IMR-90 (cell line): Measurements from ENCODE around the gene SSX4B. TPM values are rescaled to one million over a fixed set of nuclear protein-coding genes. Genes with fewer than 3 reads are reported as not detected.
"Not testable (repeated sequence)": the region's sequence is repeated elsewhere in the genome, so short reads cannot be mapped to it uniquely, and the experiment has no call there.

ENCODE experiments used
- ATAC-seq: fragments of 200-7000 bp; cut with Tn5 transposase; 2 replicates; pipeline ENCODE4 v1.9.1; 2020; ENCODE audit warnings: low read depth, mild to moderate bottlenecking, moderate library complexity
- BruUV-seq: library from RNA; stranded (reverse); fragments of 400-500 nt; replicated peaks from 2 replicates; lab custom pipeline; 2021; lab: Mats Ljungman, UMichigan
- CTCF ChIA-PET: fragments of 300-600 bp; formaldehyde crosslinking; extraction: SDS; loops from one replicate; lab custom pipeline; 2021; ENCODE audit warnings: antibody characterized with exemption; lab: Yijun Ruan, JAX
- POLR2A ChIA-PET: fragments of 300-600 bp; sonication (Branson Sonifier 250); formaldehyde crosslinking; loops from one replicate; lab custom pipeline; 2022; ENCODE audit warnings: antibody characterized with exemption; ENCODE audit not compliant: unreplicated experiment; lab: Charles Lee
- DNase-seq: peaks from one replicate; pipeline ENCODE4 v3.0.0; 2013
- H2AFZ ChIP-seq: replicated peaks from 2 replicates; pipeline ENCODE3; 2013; ENCODE audit warnings: low read length, mild to moderate bottlenecking; ENCODE audit not compliant: poor library complexity
- H2AK5ac ChIP-seq: 2 replicates; pipeline ENCODE4 v1.6.1; 2013; ENCODE audit warnings: low read depth, low read length, inconsistent platforms
- H2AK9ac ChIP-seq: replicated peaks from 2 replicates; pipeline ENCODE3; 2013; ENCODE audit warnings: mild to moderate bottlenecking, low read depth, low read length, moderate library complexity; ENCODE audit not compliant: poor library complexity
- H2BK120ac ChIP-seq: 2 replicates; pipeline ENCODE4 v1.6.1; 2013; ENCODE audit warnings: low read depth, low read length, inconsistent platforms
- H2BK15ac ChIP-seq: 3 replicates; pipeline ENCODE4 v1.6.1; 2013; ENCODE audit warnings: low read depth, low read length, inconsistent platforms
- H2BK20ac ChIP-seq: 2 replicates; pipeline ENCODE4 v1.6.1; 2013; ENCODE audit warnings: low read depth, mild to moderate bottlenecking, inconsistent platforms, low read length, moderate library complexity
- H2BK5ac ChIP-seq: 2 replicates; pipeline ENCODE4 v1.6.1; 2013; ENCODE audit warnings: mild to moderate bottlenecking, low read depth, low read length, inconsistent platforms; ENCODE audit not compliant: poor library complexity, severe bottlenecking
- H3K14ac ChIP-seq: replicated peaks from 2 replicates; pipeline ENCODE4 v1.6.1; 2013; ENCODE audit warnings: low read depth, low read length, inconsistent platforms
- H3K18ac ChIP-seq: 2 replicates; pipeline ENCODE4 v1.6.1; 2013; ENCODE audit warnings: low read depth, low read length, control low read depth
- H3K23ac ChIP-seq: 2 replicates; pipeline ENCODE4 v1.6.1; 2013; ENCODE audit warnings: low read depth, low read length, inconsistent platforms
- H3K27ac ChIP-seq: 2 replicates; pipeline ENCODE4 v1.5.1; 2013; ENCODE audit warnings: mild to moderate bottlenecking, control low read depth, low read length; ENCODE audit not compliant: insufficient read depth
- H3K27me3 ChIP-seq: 2 replicates; pipeline ENCODE4 v1.6.1; 2013; ENCODE audit warnings: low read length; ENCODE audit not compliant: control insufficient read depth, insufficient read depth
- H3K36me3 ChIP-seq: 2 replicates; pipeline ENCODE4 v1.6.1; 2013; ENCODE audit warnings: low read length, mixed read lengths; ENCODE audit not compliant: control insufficient read depth, insufficient read depth
- H3K4ac ChIP-seq: 2 replicates; pipeline ENCODE4 v1.6.1; 2013; ENCODE audit warnings: low read depth, low read length, inconsistent platforms
- H3K4me1 ChIP-seq: 2 replicates; pipeline ENCODE4 v1.6.1; 2013; ENCODE audit warnings: low read length, mixed read lengths; ENCODE audit not compliant: control insufficient read depth, insufficient read depth
- H3K4me2 ChIP-seq: 2 replicates; pipeline ENCODE4 v1.6.1; 2013; ENCODE audit warnings: low read depth, mild to moderate bottlenecking, control low read depth, low read length, moderate library complexity
- H3K4me3 ChIP-seq: 2 replicates; pipeline ENCODE4 v1.5.1; 2013; ENCODE audit warnings: low read depth, mild to moderate bottlenecking, control low read depth, low read length, moderate library complexity; ENCODE audit not compliant: insufficient read depth
- H3K56ac ChIP-seq: 2 replicates; pipeline ENCODE4 v1.6.1; 2013; ENCODE audit warnings: low read length, inconsistent platforms; ENCODE audit not compliant: insufficient read depth; ENCODE audit errors: extremely low read depth
- H3K79me1 ChIP-seq, 2 experiments: 2 replicates each; pipeline ENCODE4 v1.6.1; 2013; ENCODE audit warnings: low read length in 2 of 2, inconsistent platforms in 1 of 2, low read depth in 1 of 2
- H3K9ac ChIP-seq: 2 replicates; pipeline ENCODE4 v1.6.1; 2013; ENCODE audit warnings: low read depth, low read length, control low read depth
- H3K9me1 ChIP-seq: 2 replicates; pipeline ENCODE4 v1.6.1; 2013; ENCODE audit warnings: low read length, inconsistent platforms; ENCODE audit not compliant: insufficient read depth
- H3K9me3 ChIP-seq: 2 replicates; pipeline ENCODE4 v1.6.1; 2013; ENCODE audit warnings: low read length; ENCODE audit not compliant: control insufficient read depth, insufficient read depth
- H4K20me1 ChIP-seq: 2 replicates; pipeline ENCODE4 v1.6.1; 2013; ENCODE audit warnings: low read length, inconsistent platforms; ENCODE audit not compliant: insufficient read depth
- H4K5ac ChIP-seq: 2 replicates; pipeline ENCODE4 v1.6.1; 2013; ENCODE audit warnings: mild to moderate bottlenecking, low read depth, low read length, control low read depth
- H4K8ac ChIP-seq, 2 experiments: 2 replicates each; pipeline ENCODE4 v1.6.1; 2013; ENCODE audit warnings: low read depth in 2 of 2, low read length in 2 of 2, control low read depth in 1 of 2, inconsistent platforms in 1 of 2
- H4K91ac ChIP-seq: 2 replicates; pipeline ENCODE4 v1.6.1; 2013; ENCODE audit warnings: low read depth, low read length, inconsistent platforms; ENCODE audit not compliant: insufficient read depth
- BHLHE40 ChIP-seq: fragments of 150-350 bp; IDR thresholded peaks from 2 replicates; pipeline ENCODE4 v1.6.1; 2016; ENCODE audit warnings: mild to moderate bottlenecking, low read depth, low read length
- CEBPB ChIP-seq: IDR thresholded peaks from 2 replicates; pipeline ENCODE4 v1.6.1; 2012; ENCODE audit warnings: low read depth, low read length, improper control_type of control experiment
- CHD1 ChIP-seq: IDR thresholded peaks from 2 replicates; pipeline ENCODE4 v1.6.1; 2012; ENCODE audit warnings: low read depth, low read length, improper control_type of control experiment
- ELK1 ChIP-seq: fragments of 150-350 bp; IDR thresholded peaks from 2 replicates; pipeline ENCODE4 v1.6.1; 2016; ENCODE audit warnings: low read depth, mild to moderate bottlenecking, low read length, moderate library complexity, borderline replicate concordance
- MXI1 ChIP-seq: IDR thresholded peaks from 2 replicates; pipeline ENCODE4 v1.6.1; 2012; ENCODE audit warnings: low read depth, mild to moderate bottlenecking, low read length, moderate library complexity, borderline replicate concordance
- RAD21 ChIP-seq: IDR thresholded peaks from 2 replicates; pipeline ENCODE4 v1.6.1; 2012; ENCODE audit warnings: low read length, improper control_type of control experiment
- RCOR1 ChIP-seq: IDR thresholded peaks from 2 replicates; pipeline ENCODE4 v1.6.1; 2012; ENCODE audit warnings: mild to moderate bottlenecking, low read length, improper control_type of control experiment; ENCODE audit not compliant: insufficient replicate concordance
- RFX5 ChIP-seq: IDR thresholded peaks from 2 replicates; pipeline ENCODE4 v1.8.0; 2012; ENCODE audit warnings: low read depth, mild to moderate bottlenecking, low read length, moderate library complexity
- WGBS, 2 experiments: methylation state at CpG; one replicate each; pipeline versions ENCODE4 v1.1.5 to v1.1.7; 2013; ENCODE audit warnings: missing lambda C conversion rate in 2 of 2; ENCODE audit not compliant: insufficient read length in 1 of 2; ENCODE audit errors: extremely low coverage in 2 of 2; 5-methylcytosine and 5-hydroxymethylcytosine counted together
- dilution Hi-C: fragments of 300-500 bp; cut with HindIII; formaldehyde crosslinking; loops from one replicate; pipeline ENCODE4 v1.14.3; 2018; ENCODE audit warnings: low sequenced_read_pairs; ENCODE audit not compliant: unreplicated experiment
- in situ Hi-C: fragments of 300-500 bp; cut with MboI; formaldehyde crosslinking; loops from 3 replicates; pipeline ENCODE4 v1.14.3; 2019; ENCODE audit warnings: low sequenced_read_pairs, inconsistent platforms, mixed read lengths
- intact Hi-C: fragments of 100-400 bp; cut with micrococcal nuclease; formaldehyde crosslinking; loops from 2 replicates; pipeline ENCODE4 v1.10.0; 2022
- polyA plus RNA-seq, 3 experiments: library from polyadenylated mRNA; depleted of rRNA; stranded (reverse); fragments of >200 nt; gene quantifications; 2 replicates each; pipeline ENCODE4 v1.2.3, GENCODE V29; 2012; ENCODE audit warnings: low replicate concordance in 1 of 3
- total RNA-seq: library from RNA; depleted of rRNA; stranded (reverse); fragments of >200 nt; gene quantifications from 2 replicates; pipeline ENCODE4 v1.2.3, GENCODE V29; 2012

The SSX4B gene
- total and polyA plus RNA-seq, 2 of the 4 experiments (the other 2 are of a cell fraction), result not detected

GRCh38 chrX:48357681-48358080, 54.1 kb downstream of the SSX4B start:
- Histone ChIP-seq H3K14ac (no peak overlapping the region), H3K4me3 (no peak overlapping the region), H3K27me3 (no peaks in the 10 kb centered on the region; the same call in 1 of the 2 replicates), H4K91ac (no peak overlapping the region), H2BK5ac (no peak overlapping the region), H2BK15ac (no peak overlapping the region), H2AK5ac (no peak overlapping the region), H3K4me2 (no peak overlapping the region), H3K18ac (no peak overlapping the region), H4K20me1 (no peaks in the 10 kb centered on the region), H3K27ac (no peak overlapping the region), H3K36me3 (no peaks in the 10 kb centered on the region), H3K4me1 (no peaks in the 10 kb centered on the region), H3K56ac (no peak overlapping the region), H2BK120ac (no peak overlapping the region), H3K9ac (no peak overlapping the region), H3K79me1 (no peaks in the 10 kb centered on the region), H3K23ac (no peak overlapping the region), H3K9me3 (no peaks in the 10 kb centered on the region), H3K4ac (no peak overlapping the region), H4K5ac (no peak overlapping the region), H3K9me1 (no peaks in the 10 kb centered on the region), H2AFZ (no peak overlapping the region), H2BK20ac (no peak overlapping the region), H2AK9ac (no peak overlapping the region), H4K8ac (no peak overlapping the region)
- 48% methylated on average over 3 of the region's 8 CpGs; no CpG with 5 or more reads in 1 of the 2 experiments for WGBS, 2 experiments
- dilution Hi-C loops (no loop called here), intact Hi-C loops (no loop called here), in situ Hi-C loops (no loop called here)
- DNase-seq (no peak), ATAC-seq (no peak)
- ChIA-PET POLR2A (no interaction called here), CTCF (no interaction called here)
- no TSS peak for BruUV-seq
- no peak for TF ChIP-seq ELK1
- no peak for TF ChIP-seq MXI1
- no peak for TF ChIP-seq CEBPB
- no peak for TF ChIP-seq CHD1
- TF ChIP-seq BHLHE40, result no peak
- TF ChIP-seq RCOR1, result no peak
- no peak for TF ChIP-seq RFX5
- no peak for TF ChIP-seq RAD21

GRCh38 chrX:48356315-48357094, 55.3 kb downstream of the SSX4B start, which contains the start of gene SSX3:
SSX3 (minus strand) TSS chrX:48356703; CDS start chrX:48355249, 1,454 bp downstream.
- H3K4me3 ChIP-seq, BruUV-seq, CTCF ChIA-PET, H3K36me3 ChIP-seq, H2BK15ac ChIP-seq, H3K27me3 ChIP-seq, H3K23ac ChIP-seq, H3K4me1 ChIP-seq, H3K18ac ChIP-seq, POLR2A ChIA-PET, H3K56ac ChIP-seq, H2AK9ac ChIP-seq, H3K4me2 ChIP-seq, H4K5ac ChIP-seq, H3K27ac ChIP-seq, H2BK120ac ChIP-seq, DNase-seq, H3K14ac ChIP-seq, intact Hi-C loops, H3K79me1 ChIP-seq, H3K4ac ChIP-seq, H4K91ac ChIP-seq, dilution Hi-C loops, H2AK5ac ChIP-seq, H2BK20ac ChIP-seq, H4K20me1 ChIP-seq, H3K9ac ChIP-seq, H2BK5ac ChIP-seq, H2AFZ ChIP-seq, H3K9me3 ChIP-seq, H3K9me1 ChIP-seq, H4K8ac ChIP-seq, in situ Hi-C loops, ATAC-seq: not testable (repeated sequence)
- 78% methylated on average over 6 of the region's 19 CpGs; no CpG with 5 or more reads in 1 of the 2 experiments for WGBS, 2 experiments
